Kidney epithelial cell (primary cell): ENCODE results near the gene MSN. TPM values are rescaled to one million over a fixed set of nuclear protein-coding genes. Genes with fewer than 3 reads are reported as not detected.
"Not testable (repeated sequence)": the region's sequence is repeated elsewhere in the genome, so short reads cannot be mapped to it uniquely, and the experiment has no call there.

Source experiments
- DNase-seq: peaks from one replicate; pipeline ENCODE4 v3.0.0-alpha.2; 2010; ENCODE audit warnings: low read depth
- H3K27me3 ChIP-seq: 2 replicates; pipeline ENCODE4 v1.6.0; 2011; ENCODE audit warnings: low read length; ENCODE audit not compliant: control insufficient read depth, insufficient read depth
- H3K36me3 ChIP-seq: 2 replicates; pipeline ENCODE4 v1.5.1; 2011; ENCODE audit warnings: low read length; ENCODE audit not compliant: control insufficient read depth, insufficient read depth
- H3K4me3 ChIP-seq: 2 replicates; pipeline ENCODE4 v1.5.1; 2011; ENCODE audit warnings: low read depth, mild to moderate bottlenecking, control low read depth, low read length
- CTCF ChIP-seq: IDR thresholded peaks from 2 replicates; pipeline ENCODE4 v1.5.1; 2011; ENCODE audit warnings: mild to moderate bottlenecking, moderate library complexity, low read length, control low read depth, inconsistent platforms; ENCODE audit not compliant: insufficient read depth, poor library complexity, severe bottlenecking
- total RNA-seq: library from RNA; depleted of rRNA; stranded (reverse); fragments of >200 nt; gene quantifications from 2 replicates; pipeline ENCODE4 v1.2.3, GENCODE V29; 2015

MSN gene
- total RNA-seq: 402 TPM in 2 replicates

- peak; percentile 33 for TF ChIP-seq CTCF
- Histone ChIP-seq H3K27me3 (no peaks in the 10 kb centered on the region), H3K36me3 (no peaks in the 10 kb centered on the region), H3K4me3 (peak within 1 kb of the TSS; percentile 59)
- DNase-seq: no peak
Measured at GRCh38 chrX:65667503-65668376, at the start of gene MSN. Gene MSN, plus strand, starts transcription at chrX:65667654. Its CDS starts 188 bp downstream, at chrX:65667842.

- H3K27me3 ChIP-seq: not testable (repeated sequence)
Measured at GRCh38 chrX:65620096-65620705, 47.3 kb upstream of the MSN start.

GRCh38 chrX:65630771-65631170, 36.7 kb upstream of the MSN start:
- DNase-seq: no peak
- Histone ChIP-seq H3K36me3 (no peaks in the 10 kb centered on the region), H3K4me3 (no peak overlapping the region), H3K27me3 (no peaks in the 10 kb centered on the region)
- no peak for TF ChIP-seq CTCF

More at GRCh38 chrX:65620096-65620705, 47.3 kb upstream of the MSN start:
- H3K4me3 ChIP-seq, DNase-seq, H3K36me3 ChIP-seq: not testable (repeated sequence)

- DNase-seq: no peak
- no peak overlapping the region for H3K4me3 ChIP-seq
- no peak for TF ChIP-seq CTCF
- no peaks in the 10 kb centered on the region for H3K27me3 ChIP-seq
- no peaks in the 10 kb centered on the region for H3K36me3 ChIP-seq
Measured at GRCh38 chrX:65633826-65634225, 33.6 kb upstream of the MSN start.

- no peak overlapping the region for H3K4me3 ChIP-seq
- H3K36me3 ChIP-seq: no peaks in the 10 kb centered on the region
Measured at GRCh38 chrX:65634732-65635131, 32.7 kb upstream of the MSN start.

More at GRCh38 chrX:65634732-65635131, 32.7 kb upstream of the MSN start:
- TF ChIP-seq CTCF: no peak
- H3K27me3 ChIP-seq: no peaks in the 10 kb centered on the region
- DNase-seq: no peak
